ENCODE data around the gene PUS7.

PUS7 gene

GRCh38 chr7:105487579-105488571 lies 34.2 kb downstream of the PUS7 start:
- POLR2A ChIA-PET, result interaction anchor here (0.6 kb wide), 1 partner anchor 11 kb away, joined by 3 read pairs; no protein-coding TSS in a partner anchor

GRCh38 chr7:105480931-105481330 lies 41.1 kb downstream of the PUS7 start:
- no peak overlapping the region for H3K27ac ChIP-seq (ENCODE audit: insufficient read depth in 1 of 2, low read depth in 1 of 2, low read length in 2 of 2, poor library complexity in 1 of 2, severe bottlenecking in 2 of 2)
- 100% methylated on average over 1 of the region's 4 CpGs for WGBS (ENCODE audit: insufficient coverage)
- H3K9me3 ChIP-seq (ENCODE audit: control extremely low read depth in 1 of 5, control insufficient read depth in 4 of 5, insufficient read depth in 2 of 5, low read depth in 1 of 5, low read length in 4 of 5), result no peaks in the 10 kb centered on the region
- POLR2A ChIA-PET, result no interaction called here
- H3K4me1 ChIP-seq (ENCODE audit: control extremely low read depth in 1 of 4, control insufficient read depth in 4 of 4, insufficient read depth in 4 of 4, low read length in 3 of 4), result no peaks in the 10 kb centered on the region
- CTCF ChIA-PET, result no interaction called here
- H3K36me3 ChIP-seq (ENCODE audit: control insufficient read depth in 4 of 4, insufficient read depth in 4 of 4, low read length in 3 of 4), result peaks cover 3 to 36% (median 15%) of the 10 kb centered on the region in 4 experiments
- no peaks in the 10 kb centered on the region for H3K27me3 ChIP-seq (replicated peaks in 2 of 5; ENCODE audit: control insufficient read depth in 4 of 5, insufficient read depth in 5 of 5, low read length in 4 of 5)
- no peak for DNase-seq
- H3K4me3 ChIP-seq (ENCODE audit: control insufficient read depth in 1 of 7, extremely low read depth in 1 of 7, insufficient read depth in 4 of 7, low read depth in 2 of 7, low read length in 6 of 7), result no peak overlapping the region

More at GRCh38 chr7:105487579-105488571, 34.2 kb downstream of the PUS7 start:
- CTCF ChIA-PET, result no interaction called here
- Histone ChIP-seq H3K9me3 (ENCODE audit: control extremely low read depth in 1 of 5, control insufficient read depth in 4 of 5, insufficient read depth in 2 of 5, low read depth in 1 of 5, low read length in 4 of 5) (no peaks in the 10 kb centered on the region), H3K27me3 (replicated peaks in 2 of 5; ENCODE audit: control insufficient read depth in 4 of 5, insufficient read depth in 5 of 5, low read length in 4 of 5) (no peaks in the 10 kb centered on the region), H3K4me1 (ENCODE audit: control extremely low read depth in 1 of 4, control insufficient read depth in 4 of 4, insufficient read depth in 4 of 4, low read length in 3 of 4) (no peaks in the 10 kb centered on the region), H3K27ac (ENCODE audit: insufficient read depth in 1 of 2, low read depth in 1 of 2, low read length in 2 of 2, poor library complexity in 1 of 2, severe bottlenecking in 2 of 2) (no peak overlapping the region), H3K4me3 (ENCODE audit: control insufficient read depth in 1 of 7, extremely low read depth in 1 of 7, insufficient read depth in 4 of 7, low read depth in 2 of 7, low read length in 6 of 7) (no peak overlapping the region), H3K36me3 (ENCODE audit: control insufficient read depth in 4 of 4, insufficient read depth in 4 of 4, low read length in 3 of 4) (peaks cover 4 to 35% (median 14%) of the 10 kb centered on the region in 4 experiments)
- peak; percentile 24 to 57 (median 45) for DNase-seq
- WGBS (ENCODE audit: insufficient coverage), result 93% methylated on average over 4 of the region's 6 CpGs

- Histone ChIP-seq H3K27ac (ENCODE audit: insufficient read depth in 1 of 2, low read depth in 1 of 2, low read length in 2 of 2, poor library complexity in 1 of 2, severe bottlenecking in 2 of 2) (no peak overlapping the region), H3K4me3 (ENCODE audit: control insufficient read depth in 1 of 7, extremely low read depth in 1 of 7, insufficient read depth in 4 of 7, low read depth in 2 of 7, low read length in 6 of 7) (no peak overlapping the region), H3K9me3 (ENCODE audit: control extremely low read depth in 1 of 5, control insufficient read depth in 4 of 5, insufficient read depth in 2 of 5, low read depth in 1 of 5, low read length in 4 of 5) (no peaks in the 10 kb centered on the region), H3K4me1 (ENCODE audit: control extremely low read depth in 1 of 4, control insufficient read depth in 4 of 4, insufficient read depth in 4 of 4, low read length in 3 of 4) (no peaks in the 10 kb centered on the region), H3K27me3 (replicated peaks in 2 of 5; ENCODE audit: control insufficient read depth in 4 of 5, insufficient read depth in 5 of 5, low read length in 4 of 5) (no peaks in the 10 kb centered on the region), H3K36me3 (ENCODE audit: control insufficient read depth in 4 of 4, insufficient read depth in 4 of 4, low read length in 3 of 4) (peaks cover 3 to 34% (median 11%) of the 10 kb centered on the region in 4 experiments)
- CTCF ChIA-PET, result no interaction called here
- DNase-seq, result no peak
- 100% methylated on average over 1 of the region's 5 CpGs for WGBS (ENCODE audit: insufficient coverage)
- POLR2A ChIA-PET, result no interaction called here
These were observed 43.5 kb downstream of the PUS7 start for GRCh38 chr7:105478606-105479005.

- Histone ChIP-seq H3K9me3 (ENCODE audit: control extremely low read depth in 1 of 5, control insufficient read depth in 4 of 5, insufficient read depth in 2 of 5, low read depth in 1 of 5, low read length in 4 of 5) (no peaks in the 10 kb centered on the region), H3K27ac (ENCODE audit: insufficient read depth in 1 of 2, low read depth in 1 of 2, low read length in 2 of 2, poor library complexity in 1 of 2, severe bottlenecking in 2 of 2) (no peak overlapping the region), H3K27me3 (replicated peaks in 2 of 5; ENCODE audit: control insufficient read depth in 4 of 5, insufficient read depth in 5 of 5, low read length in 4 of 5) (no peaks in the 10 kb centered on the region), H3K4me1 (ENCODE audit: control extremely low read depth in 1 of 4, control insufficient read depth in 4 of 4, insufficient read depth in 4 of 4, low read length in 3 of 4) (no peaks in the 10 kb centered on the region), H3K36me3 (ENCODE audit: control insufficient read depth in 4 of 4, insufficient read depth in 4 of 4, low read length in 3 of 4) (peaks cover 3 to 33% (median 11%) of the 10 kb centered on the region in 4 experiments), H3K4me3 (ENCODE audit: control insufficient read depth in 1 of 7, extremely low read depth in 1 of 7, insufficient read depth in 4 of 7, low read depth in 2 of 7, low read length in 6 of 7) (no peak overlapping the region)
- ChIA-PET POLR2A (no interaction called here), CTCF (no interaction called here)
- DNase-seq, result no peak
- WGBS (ENCODE audit: insufficient coverage), result 100% methylated on average over 1 of the region's 2 CpGs
These were observed 44.2 kb downstream of the PUS7 start for GRCh38 chr7:105477908-105478307.

GRCh38 chr7:105474045-105474444 lies 48.0 kb downstream of the PUS7 start:
- H3K4me1 ChIP-seq (ENCODE audit: control extremely low read depth in 1 of 4, control insufficient read depth in 4 of 4, insufficient read depth in 4 of 4, low read length in 3 of 4), result no peaks in the 10 kb centered on the region
- no CpG with 5 or more reads among the region's 1 CpG for WGBS (ENCODE audit: insufficient coverage)
- H3K27me3 ChIP-seq (replicated peaks in 2 of 5; ENCODE audit: control insufficient read depth in 4 of 5, insufficient read depth in 5 of 5, low read length in 4 of 5), result no peaks in the 10 kb centered on the region
- peaks cover 0 to 22% (median 4%) of the 10 kb centered on the region in 4 experiments for H3K36me3 ChIP-seq (ENCODE audit: control insufficient read depth in 4 of 4, insufficient read depth in 4 of 4, low read length in 3 of 4)
- ChIA-PET POLR2A (no interaction called here), CTCF (no interaction called here)
- no peaks in the 10 kb centered on the region for H3K9me3 ChIP-seq (ENCODE audit: control extremely low read depth in 1 of 5, control insufficient read depth in 4 of 5, insufficient read depth in 2 of 5, low read depth in 1 of 5, low read length in 4 of 5)
- no peak overlapping the region for H3K27ac ChIP-seq (ENCODE audit: insufficient read depth in 1 of 2, low read depth in 1 of 2, low read length in 2 of 2, poor library complexity in 1 of 2, severe bottlenecking in 2 of 2)
- no peak overlapping the region for H3K4me3 ChIP-seq (ENCODE audit: control insufficient read depth in 1 of 7, extremely low read depth in 1 of 7, insufficient read depth in 4 of 7, low read depth in 2 of 7, low read length in 6 of 7)
- no peak for DNase-seq

GRCh38 chr7:105473163-105473562 lies 48.9 kb downstream of the PUS7 start:
- Histone ChIP-seq H3K4me3 (ENCODE audit: control insufficient read depth in 1 of 7, extremely low read depth in 1 of 7, insufficient read depth in 4 of 7, low read depth in 2 of 7, low read length in 6 of 7) (no peak overlapping the region), H3K9me3 (ENCODE audit: control extremely low read depth in 1 of 5, control insufficient read depth in 4 of 5, insufficient read depth in 2 of 5, low read depth in 1 of 5, low read length in 4 of 5) (no peaks in the 10 kb centered on the region), H3K27ac (ENCODE audit: insufficient read depth in 1 of 2, low read depth in 1 of 2, low read length in 2 of 2, poor library complexity in 1 of 2, severe bottlenecking in 2 of 2) (no peak overlapping the region), H3K27me3 (replicated peaks in 2 of 5; ENCODE audit: control insufficient read depth in 4 of 5, insufficient read depth in 5 of 5, low read length in 4 of 5) (no peaks in the 10 kb centered on the region), H3K36me3 (ENCODE audit: control insufficient read depth in 4 of 4, insufficient read depth in 4 of 4, low read length in 3 of 4) (peaks cover 0 to 22% (median 2%) of the 10 kb centered on the region in 4 experiments), H3K4me1 (ENCODE audit: control extremely low read depth in 1 of 4, control insufficient read depth in 4 of 4, insufficient read depth in 4 of 4, low read length in 3 of 4) (no peaks in the 10 kb centered on the region)
- ChIA-PET POLR2A (no interaction called here), CTCF (no interaction called here)
- no peak for DNase-seq
- 100% methylated on average over 2 of the region's 4 CpGs for WGBS (ENCODE audit: insufficient coverage)

- Histone ChIP-seq H3K9me3 (ENCODE audit: control extremely low read depth in 1 of 5, control insufficient read depth in 4 of 5, insufficient read depth in 2 of 5, low read depth in 1 of 5, low read length in 4 of 5) (no peaks in the 10 kb centered on the region), H3K27ac (ENCODE audit: insufficient read depth in 1 of 2, low read depth in 1 of 2, low read length in 2 of 2, poor library complexity in 1 of 2, severe bottlenecking in 2 of 2) (no peak overlapping the region), H3K4me1 (ENCODE audit: control extremely low read depth in 1 of 4, control insufficient read depth in 4 of 4, insufficient read depth in 4 of 4, low read length in 3 of 4) (no peaks in the 10 kb centered on the region), H3K4me3 (ENCODE audit: control insufficient read depth in 1 of 7, extremely low read depth in 1 of 7, insufficient read depth in 4 of 7, low read depth in 2 of 7, low read length in 6 of 7) (no peak overlapping the region), H3K27me3 (replicated peaks in 2 of 5; ENCODE audit: control insufficient read depth in 4 of 5, insufficient read depth in 5 of 5, low read length in 4 of 5) (no peaks in the 10 kb centered on the region), H3K36me3 (ENCODE audit: control insufficient read depth in 4 of 4, insufficient read depth in 4 of 4, low read length in 3 of 4) (peaks cover 0 to 20% (median 0%) of the 10 kb centered on the region in 4 experiments)
- CTCF ChIA-PET, result interaction anchor here (1.5 kb wide), 1 partner anchor 12 kb away, joined by 4 read pairs; no protein-coding TSS in a partner anchor
- no peak for DNase-seq
- POLR2A ChIA-PET, result no interaction called here
- 100% methylated on average over 1 of the region's 4 CpGs for WGBS (ENCODE audit: insufficient coverage)
These were observed 51.2 kb downstream of the PUS7 start for GRCh38 chr7:105470846-105471245.
